HepG2 (cell line): ENCODE results near the gene MASP2. TPM values are rescaled to one million over a fixed set of nuclear protein-coding genes. Genes with fewer than 3 reads are reported as not detected.

ENCODE experiments used
- ARHGAP35 ChIP-seq: sonication (generic); formaldehyde crosslinking; IDR thresholded peaks from 2 replicates; pipeline ENCODE4 v1.9.0; 2022; ENCODE audit warnings: mild to moderate bottlenecking, inconsistent platforms, moderate library complexity, missing genetic modification reagents, borderline replicate concordance
- CC2D1A ChIP-seq: sonication (generic); formaldehyde crosslinking; IDR thresholded peaks from 2 replicates; pipeline ENCODE4 v1.8.1; 2023; ENCODE audit warnings: mild to moderate bottlenecking, missing genetic modification reagents
- ELF3 ChIP-seq: IDR thresholded peaks from 2 replicates; pipeline ENCODE4 v1.6.1; 2016; ENCODE audit warnings: missing genetic modification reagents, missing compliant biosample characterization
- ETV6 ChIP-seq: sonication (generic); formaldehyde crosslinking; conservative IDR thresholded peaks from 2 replicates; pipeline ENCODE4 v1.4.0; 2020; ENCODE audit warnings: missing genetic modification reagents
- GATA4 ChIP-seq: sonication (generic); IDR thresholded peaks from 2 replicates; pipeline ENCODE4 v1.6.1; 2016; ENCODE audit warnings: antibody characterized with exemption, low read depth, borderline replicate concordance
- HOXA3 ChIP-seq: sonication (generic); formaldehyde crosslinking; IDR thresholded peaks from 2 replicates; pipeline ENCODE4 v1.5.0; 2020; ENCODE audit warnings: missing genetic modification reagents
- KMT2A ChIP-seq: sonication (generic); formaldehyde crosslinking; IDR thresholded peaks from 2 replicates; pipeline ENCODE4 v1.4.0; 2020; ENCODE audit warnings: missing genetic modification reagents
- MAFF ChIP-seq: IDR thresholded peaks from 2 replicates; pipeline ENCODE4 v1.6.1; 2011; ENCODE audit warnings: low read depth, low read length, improper control_type of control experiment
- MYC ChIP-seq: sonication (generic); formaldehyde crosslinking; IDR thresholded peaks from 2 replicates; pipeline ENCODE4 v1.9.0; 2021; ENCODE audit warnings: missing genetic modification reagents, borderline replicate concordance
- NCOR1 ChIP-seq: fragments of 200-600 bp; sonication (generic); IDR thresholded peaks from 2 replicates; pipeline ENCODE4 v1.7.0; 2017; ENCODE audit warnings: antibody characterized with exemption, low read length, borderline replicate concordance
- NFATC3 ChIP-seq: sonication (generic); formaldehyde crosslinking; IDR thresholded peaks from 2 replicates; pipeline ENCODE4 v1.5.1; 2020; ENCODE audit warnings: mild to moderate bottlenecking, missing genetic modification reagents
- NR2C2 ChIP-seq: sonication (generic); formaldehyde crosslinking; IDR thresholded peaks from 2 replicates; pipeline ENCODE4 v1.4.0; 2020; ENCODE audit warnings: missing genetic modification reagents, mild to moderate bottlenecking, moderate library complexity, borderline replicate concordance
- PAWR ChIP-seq: sonication (generic); formaldehyde crosslinking; IDR thresholded peaks from 2 replicates; pipeline ENCODE4 v1.4.0; 2020; ENCODE audit warnings: missing genetic modification reagents, mild to moderate bottlenecking, borderline replicate concordance
- SALL1 ChIP-seq: sonication (generic); formaldehyde crosslinking; IDR thresholded peaks from 2 replicates; pipeline ENCODE4 v1.8.0; 2022; ENCODE audit warnings: mild to moderate bottlenecking, missing genetic modification reagents
- SOX13 ChIP-seq, 3 experiments: fragments of 450-650 bp in 1 of 3; sonication (generic) in 1 of 3; formaldehyde crosslinking in 1 of 3; IDR thresholded peaks in 2 of 3; conservative IDR thresholded peaks in 1 of 3; 2 replicates each; pipeline versions ENCODE4 v1.5.0 to v1.6.1; 2016 to 2020; ENCODE audit warnings: antibody characterized with exemption in 1 of 3, mild to moderate bottlenecking in 1 of 3, missing compliant biosample characterization in 1 of 3, missing genetic modification reagents in 1 of 3, moderate library complexity in 1 of 3
- YEATS2 ChIP-seq: sonication (generic); formaldehyde crosslinking; IDR thresholded peaks from 2 replicates; pipeline ENCODE4 v1.4.0; 2020; ENCODE audit warnings: missing genetic modification reagents, borderline replicate concordance
- ZKSCAN8 ChIP-seq: IDR thresholded peaks from 2 replicates; pipeline ENCODE4 v1.6.1; 2016; ENCODE audit warnings: borderline replicate concordance, missing genetic modification reagents, missing compliant biosample characterization
- ZNF121 ChIP-seq: sonication (generic); formaldehyde crosslinking; IDR thresholded peaks from 2 replicates; pipeline ENCODE4 v1.5.0; 2020; ENCODE audit warnings: mild to moderate bottlenecking, missing genetic modification reagents
- ZNF235 ChIP-seq: sonication (generic); formaldehyde crosslinking; IDR thresholded peaks from 2 replicates; pipeline ENCODE4 v1.8.1; 2023; ENCODE audit warnings: mild to moderate bottlenecking, missing genetic modification reagents, borderline replicate concordance
- ZNF501 ChIP-seq: sonication (generic); formaldehyde crosslinking; IDR thresholded peaks from 2 replicates; pipeline ENCODE4 v1.5.1; 2020; ENCODE audit warnings: mild to moderate bottlenecking, moderate library complexity, missing genetic modification reagents
- ZNF749 ChIP-seq: sonication (generic); formaldehyde crosslinking; IDR thresholded peaks from 2 replicates; pipeline ENCODE4 v1.8.0; 2022; ENCODE audit warnings: mild to moderate bottlenecking, missing genetic modification reagents, moderate library complexity, borderline replicate concordance
- ZNF75D ChIP-seq: sonication (generic); formaldehyde crosslinking; IDR thresholded peaks from 2 replicates; pipeline ENCODE4 v1.8.1; 2023; ENCODE audit warnings: missing genetic modification reagents, mild to moderate bottlenecking, borderline replicate concordance
- ZNF775 ChIP-seq: sonication (generic); formaldehyde crosslinking; IDR thresholded peaks from 2 replicates; pipeline ENCODE4 v1.4.0; 2020; ENCODE audit warnings: missing genetic modification reagents, mild to moderate bottlenecking, moderate library complexity, borderline replicate concordance
- ZSCAN9 ChIP-seq: IDR thresholded peaks from 2 replicates; pipeline ENCODE4 v1.6.1; 2016; ENCODE audit warnings: borderline replicate concordance
- polyA plus RNA-seq, 8 experiments: library from polyadenylated mRNA; depleted of rRNA in 3 of 8; stranded (reverse) in 7 of 8; unstranded in 1 of 8; fragments of >200 nt; fragmentation: Illumina TruSeq in 4 of 8; extraction: Trizol in 4 of 8; gene quantifications; 2 replicates each; pipeline versions ENCODE4 v1.2.1 to v1.2.3, GENCODE V29; 2011 to 2016; ENCODE audit warnings: low read depth in 4 of 8, missing spikeins in 1 of 8, mixed read lengths in 1 of 8; ENCODE audit not compliant: insufficient read depth in 1 of 8
- total RNA-seq, 5 experiments: library from RNA; depleted of rRNA; stranded (reverse); fragments of >200 nt; fragmentation: Illumina TruSeq; extraction: Trizol; gene quantifications; 2 replicates each; pipeline ENCODE4 v1.2.3, GENCODE V29; 2016; ENCODE audit warnings: low read depth in 1 of 5
- TF ChIP-seq, protein P1 (sequence below): sonication (generic); formaldehyde crosslinking; IDR thresholded peaks from 2 replicates; pipeline ENCODE4 v1.5.1; 2020; ENCODE audit warnings: missing genetic modification reagents, mild to moderate bottlenecking, borderline replicate concordance
- TF ChIP-seq, protein P2 (sequence below): sonication (generic); formaldehyde crosslinking; IDR thresholded peaks from 2 replicates; pipeline ENCODE4 v1.8.0; 2022; ENCODE audit warnings: mild to moderate bottlenecking, missing genetic modification reagents; ENCODE audit not compliant: insufficient replicate concordance

MASP2 gene
- total and polyA plus RNA-seq, 2 of the 13 experiments (the other 11 are each of a cell fraction or from before 2014, with no cell fraction given): 7.1 to 11.8 TPM

DNA sequence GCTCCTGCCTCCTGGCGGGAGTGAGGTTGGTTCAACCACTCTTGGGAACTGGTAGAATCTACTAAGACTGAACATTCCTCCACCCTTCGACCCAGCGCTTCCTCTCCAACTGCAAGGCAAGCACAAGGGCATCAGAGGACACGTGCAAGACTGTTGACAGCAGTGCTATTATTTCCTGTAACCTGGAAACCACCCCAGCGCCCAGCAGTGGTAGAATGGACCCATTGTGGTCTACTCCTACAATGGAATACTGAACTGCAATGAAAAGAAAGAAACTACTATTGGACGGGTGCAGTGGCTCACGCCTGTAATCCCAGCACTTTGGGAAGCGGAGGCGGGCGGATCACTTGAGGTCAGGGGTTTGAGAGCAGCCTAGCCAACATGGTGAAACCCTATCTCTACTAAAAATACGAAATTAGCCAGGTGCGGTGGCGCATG lies 67.5 kb downstream of the MASP2 start (continued):
- 0 out of 2 replicates have a peak, but pooled peaks have one; percentile 33 for TF ChIP-seq SOX13 (IDR thresholded peaks at IDR 0.05)
- peak in 1 of 2 experiments; percentile 85; a peak in 2 of 4 replicates for TF ChIP-seq SOX13 (CRISPR knock-in tag; conservative IDR thresholded peaks at IDR 0.05 in 1 of 2, IDR thresholded peaks at IDR 0.05 in 1 of 2)
- TF ChIP-seq ETV6: no peak
- peak; percentile 55; the same call in 1 of the 2 replicates for TF ChIP-seq MYC (CRISPR knock-in tag)
- TF ChIP-seq YEATS2 (CRISPR knock-in tag): no peak
- TF ChIP-seq ZSCAN9 (CRISPR knock-in tag): no peak
- TF ChIP-seq ZNF749 (CRISPR knock-in tag): no peak
- TF ChIP-seq ZNF501 (CRISPR knock-in tag): peak; percentile 42; the same call in 1 of the 2 replicates
- 0 out of 2 replicates have a peak, but pooled peaks have one; percentile 15 for TF ChIP-seq NR2C2 (CRISPR knock-in tag)
- no peak for TF ChIP-seq ZNF75D (CRISPR knock-in tag)
- no peak for TF ChIP-seq NFATC3 (CRISPR knock-in tag)
- TF ChIP-seq ZNF775: no peak
- no peak for TF ChIP-seq ZNF121
- no peak for TF ChIP-seq ARHGAP35 (CRISPR knock-in tag)
- peak; percentile 11; the same call in 1 of the 2 replicates for TF ChIP-seq NCOR1
- TF ChIP-seq, protein P1, sequence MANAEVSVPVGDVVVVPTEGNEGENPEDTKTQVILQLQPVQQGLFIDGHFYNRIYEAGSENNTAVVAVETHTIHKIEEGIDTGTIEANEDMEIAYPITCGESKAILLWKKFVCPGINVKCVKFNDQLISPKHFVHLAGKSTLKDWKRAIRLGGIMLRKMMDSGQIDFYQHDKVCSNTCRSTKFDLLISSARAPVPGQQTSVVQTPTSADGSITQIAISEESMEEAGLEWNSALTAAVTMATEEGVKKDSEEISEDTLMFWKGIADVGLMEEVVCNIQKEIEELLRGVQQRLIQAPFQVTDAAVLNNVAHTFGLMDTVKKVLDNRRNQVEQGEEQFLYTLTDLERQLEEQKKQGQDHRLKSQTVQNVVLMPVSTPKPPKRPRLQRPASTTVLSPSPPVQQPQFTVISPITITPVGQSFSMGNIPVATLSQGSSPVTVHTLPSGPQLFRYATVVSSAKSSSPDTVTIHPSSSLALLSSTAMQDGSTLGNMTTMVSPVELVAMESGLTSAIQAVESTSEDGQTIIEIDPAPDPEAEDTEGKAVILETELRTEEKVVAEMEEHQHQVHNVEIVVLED (CRISPR knock-in tag): no peak
- no peak for TF ChIP-seq PAWR (CRISPR knock-in tag)
- TF ChIP-seq GATA4: no peak
- no peak for TF ChIP-seq KMT2A (CRISPR knock-in tag)
- no peak for TF ChIP-seq CC2D1A (CRISPR knock-in tag)
- no peak for TF ChIP-seq MAFF
- TF ChIP-seq ELF3 (CRISPR knock-in tag): 0 out of 2 replicates have a peak, but pooled peaks have one; percentile 25
- no peak for TF ChIP-seq ZKSCAN8 (CRISPR knock-in tag)
- TF ChIP-seq ZNF235 (CRISPR knock-in tag): no peak
- 0 out of 2 replicates have a peak, but pooled peaks have one; percentile 22 for TF ChIP-seq HOXA3 (CRISPR knock-in tag)
- 0 out of 2 replicates have a peak, but pooled peaks have one; percentile 3 for TF ChIP-seq SALL1 (CRISPR knock-in tag)
- TF ChIP-seq, protein P2, sequence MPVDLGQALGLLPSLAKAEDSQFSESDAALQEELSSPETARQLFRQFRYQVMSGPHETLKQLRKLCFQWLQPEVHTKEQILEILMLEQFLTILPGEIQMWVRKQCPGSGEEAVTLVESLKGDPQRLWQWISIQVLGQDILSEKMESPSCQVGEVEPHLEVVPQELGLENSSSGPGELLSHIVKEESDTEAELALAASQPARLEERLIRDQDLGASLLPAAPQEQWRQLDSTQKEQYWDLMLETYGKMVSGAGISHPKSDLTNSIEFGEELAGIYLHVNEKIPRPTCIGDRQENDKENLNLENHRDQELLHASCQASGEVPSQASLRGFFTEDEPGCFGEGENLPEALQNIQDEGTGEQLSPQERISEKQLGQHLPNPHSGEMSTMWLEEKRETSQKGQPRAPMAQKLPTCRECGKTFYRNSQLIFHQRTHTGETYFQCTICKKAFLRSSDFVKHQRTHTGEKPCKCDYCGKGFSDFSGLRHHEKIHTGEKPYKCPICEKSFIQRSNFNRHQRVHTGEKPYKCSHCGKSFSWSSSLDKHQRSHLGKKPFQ: no peak
